Measurements from ENCODE around the gene TMEM151A.

The TMEM151A gene

GRCh38 chr11:66267039-66267378 lies 24.7 kb upstream of the TMEM151A start:
- peaks cover 15% of the 10 kb centered on the region for H3K79me1 ChIP-seq (ENCODE audit: low read length)
- H3K27ac ChIP-seq (ENCODE audit: low read depth, low read length) = no peak overlapping the region
- H3K14ac ChIP-seq (ENCODE audit: low read length) = no peak overlapping the region
- H3K18ac ChIP-seq (ENCODE audit: low read length) = no peak overlapping the region
- H2BK5ac ChIP-seq (ENCODE audit: low read depth, low read length, poor library complexity) = no peak overlapping the region
- H3K23ac ChIP-seq (ENCODE audit: low read length) = no peak overlapping the region
- H2BK120ac ChIP-seq (ENCODE audit: insufficient read depth, low read length, poor library complexity) = no peak overlapping the region
- H3K9ac ChIP-seq (ENCODE audit: low read length) = no peak overlapping the region
- H3K27me3 ChIP-seq (ENCODE audit: insufficient read depth, low read length) = no peaks in the 10 kb centered on the region
- no peaks in the 10 kb centered on the region for H3K4me1 ChIP-seq (ENCODE audit: control insufficient read depth in 1 of 2, insufficient read depth in 2 of 2, low read length in 2 of 2)
- no CpG with 5 or more reads among the region's 13 CpGs for WGBS (ENCODE audit: extremely low coverage, insufficient coverage, insufficient read length)
- no peak overlapping the region for H3K4ac ChIP-seq (ENCODE audit: low read depth, low read length)
- DNase-seq = no peak
- peak overlapping the region; percentile 19 for H4K12ac ChIP-seq (ENCODE audit: low read depth, low read length)
- no peak overlapping the region for H2BK12ac ChIP-seq (ENCODE audit: low read length)
- no peaks in the 10 kb centered on the region for H3K9me3 ChIP-seq (ENCODE audit: insufficient read depth, low read depth, low read length)
- H4K8ac ChIP-seq (ENCODE audit: low read depth, low read length) = peak overlapping the region; percentile 25
- H2AFZ ChIP-seq (ENCODE audit: insufficient read depth, low read length, poor library complexity) = no peak overlapping the region
- H3K4me2 ChIP-seq (ENCODE audit: low read length) = peak overlapping the region; percentile 75
- no peak overlapping the region for H2AK5ac ChIP-seq (ENCODE audit: low read length)
- H3K79me2 ChIP-seq (ENCODE audit: control insufficient read depth, insufficient read depth, low read length, poor library complexity) = peaks cover 10% of the 10 kb centered on the region
- peaks cover 58 to 60% of the 10 kb centered on the region in 2 experiments for H3K36me3 ChIP-seq (ENCODE audit: control insufficient read depth in 1 of 2, insufficient read depth in 2 of 2, low read length in 2 of 2)
- H4K91ac ChIP-seq (ENCODE audit: low read depth, low read length) = no peak overlapping the region
- H3K4me3 ChIP-seq (ENCODE audit: low read depth, low read length) = no peak overlapping the region

DNA sequence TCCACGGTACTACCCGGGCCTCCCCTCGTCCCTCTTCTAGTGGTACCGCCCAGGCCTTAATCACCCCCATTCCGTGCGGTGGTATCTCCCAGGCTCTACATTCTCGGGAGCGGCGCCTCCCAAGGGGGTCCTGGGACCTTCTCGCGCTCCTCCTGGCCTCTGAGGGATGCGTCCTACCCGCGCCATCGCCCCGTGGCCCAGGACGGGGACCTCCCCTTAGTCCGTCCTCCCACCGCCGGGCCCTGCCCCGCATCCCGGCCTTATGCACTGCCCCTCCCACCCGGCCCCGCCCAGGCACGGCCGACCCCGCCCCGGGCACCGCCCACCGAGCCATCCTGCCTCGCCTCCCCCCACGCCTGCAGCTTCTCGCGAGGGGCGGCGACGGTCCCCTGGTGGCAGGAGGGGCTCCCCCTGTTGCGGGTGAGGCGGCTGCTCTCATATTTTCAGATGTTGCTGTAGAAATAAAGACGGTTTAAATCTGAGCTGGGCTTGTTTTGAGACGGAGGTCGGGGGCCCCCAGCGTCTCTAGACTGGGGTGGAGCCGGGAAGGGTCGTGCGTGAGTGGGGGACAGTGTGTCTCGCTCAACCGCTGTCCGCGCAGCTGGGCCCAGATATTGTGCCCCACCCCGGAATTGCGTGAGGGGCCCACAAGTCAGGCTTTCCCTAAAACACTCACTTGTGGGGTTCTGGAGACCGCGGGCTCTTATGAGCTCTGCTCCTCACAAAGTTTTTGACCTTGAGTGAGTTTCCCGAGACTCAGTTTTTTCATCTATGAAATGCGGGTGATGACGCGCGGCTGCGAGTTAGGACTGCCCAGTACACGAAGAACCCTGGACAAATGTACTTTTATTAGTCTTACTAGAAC lies 24.1 kb upstream of the TMEM151A start:
- Histone ChIP-seq H3K18ac (ENCODE audit: low read length) (peak overlapping the region; percentile 47), H2BK120ac (ENCODE audit: insufficient read depth, low read length, poor library complexity) (peak overlapping the region; percentile 35), H3K79me2 (ENCODE audit: control insufficient read depth, insufficient read depth, low read length, poor library complexity) (peaks cover 10% of the 10 kb centered on the region), H2BK12ac (ENCODE audit: low read length) (no peak overlapping the region), H3K9me3 (ENCODE audit: insufficient read depth, low read depth, low read length) (no peaks in the 10 kb centered on the region), H3K23ac (ENCODE audit: low read length) (no peak overlapping the region), H2AK5ac (ENCODE audit: low read length) (no peak overlapping the region), H3K14ac (ENCODE audit: low read length) (peak overlapping the region; percentile 35), H3K36me3 (ENCODE audit: control insufficient read depth in 1 of 2, insufficient read depth in 2 of 2, low read length in 2 of 2) (peaks cover 58 to 59% of the 10 kb centered on the region in 2 experiments), H3K4me1 (ENCODE audit: control insufficient read depth in 1 of 2, insufficient read depth in 2 of 2, low read length in 2 of 2) (no peaks in the 10 kb centered on the region), H3K4me2 (ENCODE audit: low read length) (peak overlapping the region; percentile 93), H2AFZ (ENCODE audit: insufficient read depth, low read length, poor library complexity) (peak overlapping the region; percentile 27), H4K12ac (ENCODE audit: low read depth, low read length) (peak overlapping the region; percentile 19), H4K91ac (ENCODE audit: low read depth, low read length) (peak overlapping the region; percentile 78), H4K8ac (ENCODE audit: low read depth, low read length) (peak overlapping the region; percentile 82), H3K79me1 (ENCODE audit: low read length) (peaks cover 15% of the 10 kb centered on the region), H3K9ac (ENCODE audit: low read length) (peak overlapping the region; percentile 79), H3K27me3 (ENCODE audit: insufficient read depth, low read length) (no peaks in the 10 kb centered on the region), H2BK5ac (ENCODE audit: low read depth, low read length, poor library complexity) (peak overlapping the region; percentile 18), H3K27ac (ENCODE audit: low read depth, low read length) (peak overlapping the region; percentile 51), H3K4ac (ENCODE audit: low read depth, low read length) (peak overlapping the region; percentile 16), H3K4me3 (ENCODE audit: low read depth, low read length) (peak overlapping the region; percentile 67)
- DNase-seq = peak; percentile 71 to 92
- WGBS (ENCODE audit: extremely low coverage, insufficient coverage, insufficient read length) = no CpG with 5 or more reads among the region's 61 CpGs

GRCh38 chr11:66268244-66268951 lies 23.3 kb upstream of the TMEM151A start, which contains the start of gene RAB1B:
Gene RAB1B, plus strand, starts transcription at chr11:66268639. Its CDS starts 41 bp downstream, at chr11:66268680.
- no peaks in the 10 kb centered on the region for H3K27me3 ChIP-seq (ENCODE audit: insufficient read depth, low read length)

More at GRCh38 chr11:66268244-66268951, 23.3 kb upstream of the TMEM151A start, which contains the start of gene RAB1B:
- WGBS (ENCODE audit: extremely low coverage, insufficient coverage, insufficient read length) = no CpG with 5 or more reads among the region's 64 CpGs
- Histone ChIP-seq H2BK5ac (ENCODE audit: low read depth, low read length, poor library complexity) (peak within 1 kb of the TSS; percentile 95), H3K18ac (ENCODE audit: low read length) (peak within 1 kb of the TSS; percentile 83), H3K14ac (ENCODE audit: low read length) (peak within 1 kb of the TSS; percentile 89), H3K27ac (ENCODE audit: low read depth, low read length) (peak within 1 kb of the TSS; percentile 92), H3K4ac (ENCODE audit: low read depth, low read length) (peak within 1 kb of the TSS; percentile 84), H4K8ac (ENCODE audit: low read depth, low read length) (peak within 1 kb of the TSS; percentile 92), H4K12ac (ENCODE audit: low read depth, low read length) (peak within 1 kb of the TSS; percentile 89), H2AK5ac (ENCODE audit: low read length) (peak within 1 kb of the TSS; percentile 40), H2AFZ (ENCODE audit: insufficient read depth, low read length, poor library complexity) (peak within 1 kb of the TSS; percentile 85), H4K91ac (ENCODE audit: low read depth, low read length) (peak within 1 kb of the TSS; percentile 96), H3K79me1 (ENCODE audit: low read length) (peaks cover 15% of the 10 kb centered on the region), H3K36me3 (ENCODE audit: control insufficient read depth in 1 of 2, insufficient read depth in 2 of 2, low read length in 2 of 2) (peaks cover 58 to 59% of the 10 kb centered on the region in 2 experiments), H3K4me1 (ENCODE audit: control insufficient read depth in 1 of 2, insufficient read depth in 2 of 2, low read length in 2 of 2) (no peaks in the 10 kb centered on the region), H3K9me3 (ENCODE audit: insufficient read depth, low read depth, low read length) (no peaks in the 10 kb centered on the region), H2BK120ac (ENCODE audit: insufficient read depth, low read length, poor library complexity) (peak within 1 kb of the TSS; percentile 95), H3K4me2 (ENCODE audit: low read length) (peak within 1 kb of the TSS; percentile 93), H3K23ac (ENCODE audit: low read length) (no peak within 1 kb of the TSS), H2BK12ac (ENCODE audit: low read length) (no peak within 1 kb of the TSS), H3K4me3 (ENCODE audit: low read depth, low read length) (peak within 1 kb of the TSS; percentile 94), H3K9ac (ENCODE audit: low read length) (peak within 1 kb of the TSS; percentile 94), H3K79me2 (ENCODE audit: control insufficient read depth, insufficient read depth, low read length, poor library complexity) (peaks cover 10% of the 10 kb centered on the region)
- DNase-seq = peak; percentile 100

Data from trophoblast cell (in vitro differentiated cells and primary cell).